ENCODE data around the gene ACSL1.

ACSL1 gene

GRCh38 chr4:184706453-184706852 lies 119.3 kb downstream of the ACSL1 start:
- no peak for DNase-seq

- DNase-seq, result no peak
These were observed 120.1 kb downstream of the ACSL1 start for GRCh38 chr4:184705692-184706091.

Data from stimulated activated CD4-positive, alpha-beta T cell treated with anti-CD3 and anti-CD28 coated beads, Interleukin-4, amount 100 ng/mL, for 1 hour (primary cell).